HCT116 (cell line): Measurements from ENCODE around the gene SQSTM1. TPM values are rescaled to one million over a fixed set of nuclear protein-coding genes. Genes with fewer than 3 reads are reported as not detected.

Source experiments
- ATAC-seq: fragments of 200-7000 bp; cut with Tn5 transposase; 2 replicates; pipeline ENCODE4 v1.9.1; 2020; ENCODE audit warnings: mild to moderate bottlenecking, moderate library complexity
- BruUV-seq: library from RNA; stranded (reverse); fragments of 400-500 nt; replicated peaks from 2 replicates; lab custom pipeline; 2021; lab: Mats Ljungman, UMichigan
- CTCF ChIA-PET: fragments of 300-600 bp; sonication (Branson Sonifier 250); formaldehyde crosslinking; loops from one replicate; lab custom pipeline; 2021; ENCODE audit warnings: antibody characterized with exemption; lab: Charles Lee
- POLR2A ChIA-PET: fragments of 300-600, 350-600 bp; sonication (Branson Sonifier 250); formaldehyde crosslinking; loops from one replicate; lab custom pipeline; 2021; ENCODE audit warnings: antibody characterized with exemption; lab: Charles Lee
- RAD21 ChIA-PET, 2 experiments: fragments of 300-600 bp; sonication (Branson Sonifier 250); formaldehyde crosslinking; loops; one replicate each; lab custom pipeline; 2023; ENCODE audit warnings: low total read pairs in 2 of 2; ENCODE audit not compliant: uncharacterized antibody in 2 of 2, unreplicated experiment in 2 of 2, low non-redundant PET in 1 of 2; lab: Charles Lee
- DNase-seq: peaks from one replicate; pipeline ENCODE4 v3.0.0-alpha.2; 2010; ENCODE audit warnings: low read depth, low spot score
- H2AFZ ChIP-seq: fragments of 200-600 bp; shearing (Covaris generic), sonication (generic); 2 replicates; pipeline ENCODE4 v1.6.1; 2017; ENCODE audit warnings: low read depth, mixed run types, mixed read lengths, antibody characterized with exemption, low read length; ENCODE audit not compliant: poor library complexity, severe bottlenecking
- H3K27ac ChIP-seq: 2 replicates; pipeline ENCODE4 v1.5.1; 2012; ENCODE audit warnings: low read depth, low read length
- H3K27me3 ChIP-seq: fragments of 200-600 bp; sonication (generic); 2 replicates; pipeline ENCODE4 v1.6.1; 2016; ENCODE audit warnings: mixed run types, low read length, mixed read lengths; ENCODE audit not compliant: insufficient read depth
- H3K36me3 ChIP-seq, 2 experiments: fragments of 200-500 bp in 1 of 2; fragments of 200-600 bp in 1 of 2; sonication (Bioruptor generic) in 1 of 2; sonication (generic) in 1 of 2; 2 replicates each; pipeline versions ENCODE4 v1.5.1 to v1.6.1; 2014 to 2016; ENCODE audit warnings: low read length in 2 of 2, inconsistent platforms in 1 of 2, mixed read lengths in 1 of 2, mixed run types in 1 of 2; ENCODE audit not compliant: insufficient read depth in 2 of 2, control insufficient read depth in 1 of 2
- H3K4me1 ChIP-seq, 2 experiments: fragments of 200-600 bp in 1 of 2; sonication (generic) in 1 of 2; 2 replicates each; pipeline versions ENCODE4 v1.5.1 to v1.6.1; 2012 to 2017; ENCODE audit warnings: low read length in 2 of 2, inconsistent platforms in 1 of 2, mild to moderate bottlenecking in 1 of 2, mixed read lengths in 1 of 2, mixed run types in 1 of 2, moderate library complexity in 1 of 2; ENCODE audit not compliant: insufficient read depth in 2 of 2, control insufficient read depth in 1 of 2
- H3K4me2 ChIP-seq: fragments of 200-600 bp; sonication (generic); 2 replicates; pipeline ENCODE4 v1.6.1; 2017; ENCODE audit warnings: mixed run types, low read length, mixed read lengths
- H3K4me3 ChIP-seq, 2 experiments: fragments of 200-600 bp in 1 of 2; sonication (generic) in 1 of 2; replicated peaks in 1 of 2; 2 replicates each; pipeline ENCODE4 v1.5.1; 2011 to 2016; ENCODE audit warnings: low read length in 2 of 2, control low read depth in 1 of 2, low read depth in 1 of 2, mild to moderate bottlenecking in 1 of 2, mixed read lengths in 1 of 2, mixed run types in 1 of 2
- H3K79me2 ChIP-seq: fragments of 200-600 bp; sonication (generic); 2 replicates; pipeline ENCODE4 v1.6.1; 2017; ENCODE audit warnings: mild to moderate bottlenecking, mixed run types, low read length, moderate library complexity, mixed read lengths; ENCODE audit not compliant: insufficient read depth
- H3K9ac ChIP-seq: fragments of 200-600 bp; sonication (generic); 2 replicates; pipeline ENCODE4 v1.6.1; 2016; ENCODE audit warnings: low read length, mixed read lengths
- H3K9me2 ChIP-seq: fragments of 200-600 bp; sonication (generic), shearing (Covaris generic); 2 replicates; pipeline ENCODE4 v1.6.1; 2017; ENCODE audit warnings: mixed run types, mild to moderate bottlenecking, moderate library complexity; ENCODE audit not compliant: insufficient read depth
- H3K9me3 ChIP-seq, 2 experiments: fragments of 200-500 bp in 1 of 2; fragments of 200-600 bp in 1 of 2; sonication (Bioruptor generic) in 1 of 2; sonication (generic) in 1 of 2; 2 replicates each; pipeline ENCODE4 v1.6.1; 2014 to 2017; ENCODE audit warnings: low read length in 2 of 2, mixed read lengths in 2 of 2, inconsistent platforms in 1 of 2, low read depth in 1 of 2, mild to moderate bottlenecking in 1 of 2, mixed run types in 1 of 2, moderate library complexity in 1 of 2; ENCODE audit not compliant: control insufficient read depth in 1 of 2, insufficient read depth in 1 of 2
- H4K20me1 ChIP-seq: fragments of 200-600 bp; sonication (generic), shearing (Covaris generic); 2 replicates; pipeline ENCODE4 v1.6.1; 2017; ENCODE audit warnings: mixed run types, mild to moderate bottlenecking, moderate library complexity; ENCODE audit not compliant: insufficient read depth
- CBX3 ChIP-seq: IDR thresholded peaks from 2 replicates; pipeline ENCODE4 v1.6.1; 2012; ENCODE audit warnings: low read depth
- CEBPB ChIP-seq: IDR thresholded peaks from 2 replicates; pipeline ENCODE4 v1.6.1; 2012; ENCODE audit warnings: low read depth
- EGR1 ChIP-seq: IDR thresholded peaks from 2 replicates; pipeline ENCODE4 v1.6.1; 2012; ENCODE audit warnings: low read depth
- FOSL1 ChIP-seq: IDR thresholded peaks from 2 replicates; pipeline ENCODE4 v1.6.1; 2012; ENCODE audit warnings: low read depth
- SIN3A ChIP-seq: IDR thresholded peaks from 2 replicates; pipeline ENCODE4 v1.6.1; 2012; ENCODE audit warnings: low read depth
- TCF7L2 ChIP-seq: IDR thresholded peaks from 2 replicates; pipeline ENCODE4 v1.7.0; 2011; ENCODE audit warnings: borderline replicate concordance, inconsistent platforms; ENCODE audit not compliant: insufficient read depth, insufficient read length; ENCODE audit errors: extremely low read depth
- intact Hi-C: fragments of 100-400 bp; cut with micrococcal nuclease; formaldehyde crosslinking; loops from 2 replicates; pipeline ENCODE4 v1.10.0; 2022
- total RNA-seq: library from RNA; stranded (reverse); gene quantifications from one replicate; pipeline ENCODE4 v1.2.1, GENCODE V29; 2021; ENCODE audit not compliant: unreplicated experiment
- TF ChIP-seq, protein P1 (sequence below): IDR thresholded peaks from 2 replicates; pipeline ENCODE4 v1.6.1; 2012; ENCODE audit warnings: low read depth
- TF ChIP-seq, protein P2 (sequence below): IDR thresholded peaks from 2 replicates; pipeline ENCODE4 v1.6.1; 2012
- TF ChIP-seq, protein P3 (sequence below): IDR thresholded peaks from 2 replicates; pipeline ENCODE4 v1.6.1; 2011; ENCODE audit warnings: mild to moderate bottlenecking, low read length, moderate library complexity; ENCODE audit not compliant: insufficient replicate concordance; ENCODE audit errors: extremely low read depth
- TF ChIP-seq, protein P4 (sequence below), 3 experiments: fragments of 200-600 bp in 1 of 3; sonication (generic) in 1 of 3; IDR thresholded peaks in 2 of 3; conservative IDR thresholded peaks in 1 of 3; 2 replicates each; pipeline ENCODE4 v1.5.1; 2012 to 2017; ENCODE audit warnings: low read depth in 2 of 3, low read length in 2 of 3, antibody characterized with exemption in 1 of 3, borderline replicate concordance in 1 of 3, control low read depth in 1 of 3, mild to moderate bottlenecking in 1 of 3, mixed read lengths in 1 of 3, mixed run types in 1 of 3, moderate library complexity in 1 of 3; ENCODE audit not compliant: insufficient read depth in 1 of 3

The SQSTM1 gene
- total RNA-seq, 1 experiment from 2014 or later: 299 TPM

DNA sequence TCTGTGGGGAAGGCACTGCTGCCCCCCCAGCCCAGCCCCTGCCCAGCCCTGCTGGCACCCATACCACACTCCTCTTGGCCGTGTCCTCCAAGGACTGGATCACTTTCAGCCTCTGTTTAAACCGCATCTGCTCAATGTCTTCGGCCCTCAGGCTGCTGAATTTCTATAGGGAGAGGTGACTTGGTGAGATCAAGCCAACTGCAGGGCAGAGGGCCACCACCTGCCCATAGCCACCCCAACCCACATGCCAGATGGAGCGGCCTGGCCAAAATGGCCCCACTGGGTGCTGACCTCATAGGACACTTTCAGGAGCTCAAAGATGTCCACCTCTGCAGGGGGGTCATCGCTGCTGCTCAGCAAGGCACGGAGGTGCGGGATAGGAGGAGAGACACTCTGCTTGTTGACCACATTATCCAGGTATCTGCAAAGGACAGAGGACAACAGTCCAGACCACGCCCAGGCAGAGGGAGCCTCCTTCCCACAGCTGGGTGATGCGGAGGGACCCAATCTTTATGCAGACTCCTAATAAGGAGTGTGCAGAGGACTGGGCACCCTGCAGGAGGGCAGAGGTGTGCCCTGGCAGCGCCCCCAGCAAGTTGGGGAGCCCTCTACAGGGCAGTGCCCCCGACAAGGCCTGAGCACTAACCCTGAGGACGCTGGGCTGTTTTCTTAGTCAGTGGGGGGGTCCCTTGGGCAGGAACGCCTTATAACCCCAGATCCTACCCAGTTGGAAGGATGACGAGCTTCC, 52.3 kb downstream of the SQSTM1 start:
- Histone ChIP-seq H3K4me1 (no peaks in the 10 kb centered on the region), H3K36me3 (peaks cover 30 to 47% of the 10 kb centered on the region in 2 experiments), H3K27me3 (no peaks in the 10 kb centered on the region), H3K4me3 (no peak overlapping the region), H4K20me1 (no peaks in the 10 kb centered on the region), H3K27ac (no peak overlapping the region), H2AFZ (no peak overlapping the region), H3K4me2 (no peak overlapping the region), H3K9me3 (no peaks in the 10 kb centered on the region), H3K9me2 (no peaks in the 10 kb centered on the region), H3K9ac (no peak overlapping the region), H3K79me2 (no peaks in the 10 kb centered on the region)
- DNase-seq (no peak), ATAC-seq (no peak)
- no TSS peak for BruUV-seq
- ChIA-PET CTCF (no interaction called here), POLR2A (no interaction called here), RAD21 (no interaction called here)
- intact Hi-C loops: no loop called here
- no peak for TF ChIP-seq FOSL1
- TF ChIP-seq, protein P1, sequence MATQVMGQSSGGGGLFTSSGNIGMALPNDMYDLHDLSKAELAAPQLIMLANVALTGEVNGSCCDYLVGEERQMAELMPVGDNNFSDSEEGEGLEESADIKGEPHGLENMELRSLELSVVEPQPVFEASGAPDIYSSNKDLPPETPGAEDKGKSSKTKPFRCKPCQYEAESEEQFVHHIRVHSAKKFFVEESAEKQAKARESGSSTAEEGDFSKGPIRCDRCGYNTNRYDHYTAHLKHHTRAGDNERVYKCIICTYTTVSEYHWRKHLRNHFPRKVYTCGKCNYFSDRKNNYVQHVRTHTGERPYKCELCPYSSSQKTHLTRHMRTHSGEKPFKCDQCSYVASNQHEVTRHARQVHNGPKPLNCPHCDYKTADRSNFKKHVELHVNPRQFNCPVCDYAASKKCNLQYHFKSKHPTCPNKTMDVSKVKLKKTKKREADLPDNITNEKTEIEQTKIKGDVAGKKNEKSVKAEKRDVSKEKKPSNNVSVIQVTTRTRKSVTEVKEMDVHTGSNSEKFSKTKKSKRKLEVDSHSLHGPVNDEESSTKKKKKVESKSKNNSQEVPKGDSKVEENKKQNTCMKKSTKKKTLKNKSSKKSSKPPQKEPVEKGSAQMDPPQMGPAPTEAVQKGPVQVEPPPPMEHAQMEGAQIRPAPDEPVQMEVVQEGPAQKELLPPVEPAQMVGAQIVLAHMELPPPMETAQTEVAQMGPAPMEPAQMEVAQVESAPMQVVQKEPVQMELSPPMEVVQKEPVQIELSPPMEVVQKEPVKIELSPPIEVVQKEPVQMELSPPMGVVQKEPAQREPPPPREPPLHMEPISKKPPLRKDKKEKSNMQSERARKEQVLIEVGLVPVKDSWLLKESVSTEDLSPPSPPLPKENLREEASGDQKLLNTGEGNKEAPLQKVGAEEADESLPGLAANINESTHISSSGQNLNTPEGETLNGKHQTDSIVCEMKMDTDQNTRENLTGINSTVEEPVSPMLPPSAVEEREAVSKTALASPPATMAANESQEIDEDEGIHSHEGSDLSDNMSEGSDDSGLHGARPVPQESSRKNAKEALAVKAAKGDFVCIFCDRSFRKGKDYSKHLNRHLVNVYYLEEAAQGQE: no peak
- TF ChIP-seq, protein P2, sequence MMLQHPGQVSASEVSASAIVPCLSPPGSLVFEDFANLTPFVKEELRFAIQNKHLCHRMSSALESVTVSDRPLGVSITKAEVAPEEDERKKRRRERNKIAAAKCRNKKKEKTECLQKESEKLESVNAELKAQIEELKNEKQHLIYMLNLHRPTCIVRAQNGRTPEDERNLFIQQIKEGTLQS: no peak
- TF ChIP-seq, all 23 proteins: peak for 0

DNA sequence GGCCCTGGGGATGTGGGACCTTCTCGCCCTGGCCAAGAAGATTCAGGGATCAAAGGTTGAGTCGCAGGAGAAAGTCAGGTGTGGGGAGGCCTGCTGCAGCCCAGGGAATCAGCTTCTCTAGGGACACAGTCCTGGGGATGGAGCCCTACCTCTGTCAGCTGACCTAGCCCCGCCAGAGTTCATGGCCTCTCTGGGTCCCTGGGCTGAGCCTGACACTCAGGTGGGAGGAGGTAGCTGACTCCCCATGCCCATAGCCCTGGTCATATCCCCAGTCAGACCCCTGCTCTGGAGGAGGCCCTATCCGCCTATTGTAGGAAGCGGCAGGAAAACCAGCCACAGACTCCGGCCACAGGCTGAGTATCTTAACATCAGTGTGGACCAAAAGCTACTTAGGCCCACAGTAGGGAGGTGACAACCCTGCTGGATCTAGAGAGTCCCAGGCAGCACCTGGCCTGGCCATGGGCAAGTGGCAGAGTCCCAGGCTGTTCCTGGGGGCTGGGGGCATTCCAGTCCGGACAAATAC, 52.9 kb downstream of the SQSTM1 start:
- no peak overlapping the region for H3K4me3 ChIP-seq
- CTCF ChIA-PET: no interaction called here
- DNase-seq: no peak
- H3K79me2 ChIP-seq: no peaks in the 10 kb centered on the region
- no peaks in the 10 kb centered on the region for H3K9me2 ChIP-seq
- no peaks in the 10 kb centered on the region for H3K4me1 ChIP-seq
- no peak overlapping the region for H2AFZ ChIP-seq
- POLR2A ChIA-PET: no interaction called here
- no peak overlapping the region for H3K9ac ChIP-seq
- H3K27ac ChIP-seq: no peak overlapping the region
- H4K20me1 ChIP-seq: no peaks in the 10 kb centered on the region
- H3K27me3 ChIP-seq: no peaks in the 10 kb centered on the region
- no TSS peak for BruUV-seq
- ATAC-seq: no peak
- H3K36me3 ChIP-seq: peaks cover 30 to 47% of the 10 kb centered on the region in 2 experiments
- H3K9me3 ChIP-seq: no peaks in the 10 kb centered on the region
- RAD21 ChIA-PET: no interaction called here
- intact Hi-C loops: no loop called here
- H3K4me2 ChIP-seq: no peak overlapping the region
- TF ChIP-seq SIN3A (no peak), CBX3 (no peak), EGR1 (no peak), CEBPB (no peak), TCF7L2 (no peak)
- TF ChIP-seq, protein P3, sequence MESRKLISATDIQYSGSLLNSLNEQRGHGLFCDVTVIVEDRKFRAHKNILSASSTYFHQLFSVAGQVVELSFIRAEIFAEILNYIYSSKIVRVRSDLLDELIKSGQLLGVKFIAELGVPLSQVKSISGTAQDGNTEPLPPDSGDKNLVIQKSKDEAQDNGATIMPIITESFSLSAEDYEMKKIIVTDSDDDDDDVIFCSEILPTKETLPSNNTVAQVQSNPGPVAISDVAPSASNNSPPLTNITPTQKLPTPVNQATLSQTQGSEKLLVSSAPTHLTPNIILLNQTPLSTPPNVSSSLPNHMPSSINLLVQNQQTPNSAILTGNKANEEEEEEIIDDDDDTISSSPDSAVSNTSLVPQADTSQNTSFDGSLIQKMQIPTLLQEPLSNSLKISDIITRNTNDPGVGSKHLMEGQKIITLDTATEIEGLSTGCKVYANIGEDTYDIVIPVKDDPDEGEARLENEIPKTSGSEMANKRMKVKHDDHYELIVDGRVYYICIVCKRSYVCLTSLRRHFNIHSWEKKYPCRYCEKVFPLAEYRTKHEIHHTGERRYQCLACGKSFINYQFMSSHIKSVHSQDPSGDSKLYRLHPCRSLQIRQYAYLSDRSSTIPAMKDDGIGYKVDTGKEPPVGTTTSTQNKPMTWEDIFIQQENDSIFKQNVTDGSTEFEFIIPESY: no peak
- TF ChIP-seq, protein P4, sequence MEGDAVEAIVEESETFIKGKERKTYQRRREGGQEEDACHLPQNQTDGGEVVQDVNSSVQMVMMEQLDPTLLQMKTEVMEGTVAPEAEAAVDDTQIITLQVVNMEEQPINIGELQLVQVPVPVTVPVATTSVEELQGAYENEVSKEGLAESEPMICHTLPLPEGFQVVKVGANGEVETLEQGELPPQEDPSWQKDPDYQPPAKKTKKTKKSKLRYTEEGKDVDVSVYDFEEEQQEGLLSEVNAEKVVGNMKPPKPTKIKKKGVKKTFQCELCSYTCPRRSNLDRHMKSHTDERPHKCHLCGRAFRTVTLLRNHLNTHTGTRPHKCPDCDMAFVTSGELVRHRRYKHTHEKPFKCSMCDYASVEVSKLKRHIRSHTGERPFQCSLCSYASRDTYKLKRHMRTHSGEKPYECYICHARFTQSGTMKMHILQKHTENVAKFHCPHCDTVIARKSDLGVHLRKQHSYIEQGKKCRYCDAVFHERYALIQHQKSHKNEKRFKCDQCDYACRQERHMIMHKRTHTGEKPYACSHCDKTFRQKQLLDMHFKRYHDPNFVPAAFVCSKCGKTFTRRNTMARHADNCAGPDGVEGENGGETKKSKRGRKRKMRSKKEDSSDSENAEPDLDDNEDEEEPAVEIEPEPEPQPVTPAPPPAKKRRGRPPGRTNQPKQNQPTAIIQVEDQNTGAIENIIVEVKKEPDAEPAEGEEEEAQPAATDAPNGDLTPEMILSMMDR (IDR thresholded peaks at IDR 0.05 in 2 of 3, conservative IDR thresholded peaks at IDR 0.05 in 1 of 3; ENCODE audit: borderline replicate concordance in 1 of 3, insufficient read depth in 1 of 3, low read depth in 2 of 3, low read length in 2 of 3): no peak
